K562 (cell line): ENCODE data around the gene NAE1. TPM values are rescaled to one million over a fixed set of nuclear protein-coding genes. Genes with fewer than 3 reads are reported as not detected.

Experiments used
- BCOR ChIP-seq: fragments of 450-650 bp; IDR thresholded peaks from 2 replicates; pipeline ENCODE4 v1.6.1; 2016
- CC2D1A ChIP-seq: fragments of 450-650 bp; IDR thresholded peaks from 2 replicates; pipeline ENCODE4 v1.6.1; 2017; ENCODE audit warnings: mild to moderate bottlenecking
- HMG20A ChIP-seq: fragments of 450-650 bp; formaldehyde crosslinking; conservative IDR thresholded peaks from 2 replicates; pipeline ENCODE4 v1.4.0; 2020; ENCODE audit warnings: mild to moderate bottlenecking, mixed read lengths
- HNRNPL ChIP-seq: fragments of 200-400 bp; formaldehyde crosslinking; IDR thresholded peaks from 2 replicates; pipeline ENCODE4 v1.6.1; 2017; ENCODE audit warnings: low read depth, mild to moderate bottlenecking, low read length
- MBD2 ChIP-seq: sonication (generic); IDR thresholded peaks from 2 replicates; pipeline ENCODE4 v1.6.1; 2016; ENCODE audit warnings: low read depth, borderline replicate concordance
- MEF2A ChIP-seq: IDR thresholded peaks from 2 replicates; pipeline ENCODE4 v1.6.1; 2011; ENCODE audit warnings: low read depth, mild to moderate bottlenecking, low read length, moderate library complexity; ENCODE audit not compliant: control insufficient read depth
- NFE2 ChIP-seq: IDR thresholded peaks from 2 replicates; pipeline ENCODE4 v1.6.1; 2014; ENCODE audit warnings: antibody characterized with exemption, low read depth
- PHF20 ChIP-seq: fragments of 450-650 bp; IDR thresholded peaks from 2 replicates; pipeline ENCODE4 v1.6.1; 2018; ENCODE audit not compliant: partially characterized antibody
- PHF21A ChIP-seq: fragments of 450-650 bp; IDR thresholded peaks from 2 replicates; pipeline ENCODE4 v1.6.1; 2017; ENCODE audit warnings: low read depth, borderline replicate concordance
- POLR2G ChIP-seq: fragments of 200-400 bp; formaldehyde crosslinking; IDR thresholded peaks from 2 replicates; pipeline ENCODE4 v1.6.1; 2017; ENCODE audit warnings: low read depth, mild to moderate bottlenecking, antibody characterized with exemption, low read length, moderate library complexity
- RBM39 ChIP-seq: fragments of 200-400 bp; formaldehyde crosslinking; optimal IDR thresholded peaks from 2 replicates; pipeline ENCODE3; 2018; ENCODE audit warnings: low read depth, low read length
- SIX5 ChIP-seq, 2 experiments: IDR thresholded peaks; 2 replicates each; pipeline ENCODE4 v1.6.1; 2011; ENCODE audit warnings: low read length in 2 of 2, borderline replicate concordance in 1 of 2, low read depth in 1 of 2, mild to moderate bottlenecking in 1 of 2, moderate library complexity in 1 of 2; ENCODE audit not compliant: insufficient read depth in 1 of 2
- SP2 ChIP-seq: IDR thresholded peaks from 2 replicates; pipeline ENCODE4 v1.6.1; 2011; ENCODE audit warnings: mild to moderate bottlenecking, low read depth, low read length, moderate library complexity; ENCODE audit not compliant: poor library complexity, severe bottlenecking; ENCODE audit errors: extremely low read depth
- STAG1 ChIP-seq: sonication (generic); formaldehyde crosslinking; IDR thresholded peaks from 2 replicates; pipeline ENCODE4 v1.5.0; 2020; ENCODE audit warnings: missing genetic modification reagents, borderline replicate concordance
- THRA ChIP-seq: fragments of 450-650 bp; IDR thresholded peaks from 2 replicates; pipeline ENCODE4 v1.6.1; 2017; ENCODE audit warnings: mild to moderate bottlenecking, moderate library complexity
- TSC22D4 ChIP-seq: fragments of 450-650 bp; IDR thresholded peaks from 2 replicates; pipeline ENCODE4 v1.6.1; 2016; ENCODE audit warnings: missing genetic modification characterization, missing biosample characterization, control low read depth
- YY1 ChIP-seq, 3 experiments: IDR thresholded peaks; 2 replicates each; pipeline ENCODE4 v1.6.1; 2011; ENCODE audit warnings: low read length in 2 of 3, mild to moderate bottlenecking in 2 of 3, moderate library complexity in 2 of 3, borderline replicate concordance in 1 of 3, control low read depth in 1 of 3, low read depth in 1 of 3; ENCODE audit not compliant: insufficient read depth in 3 of 3, insufficient replicate concordance in 2 of 3, control insufficient read depth in 1 of 3, insufficient read length in 1 of 3; ENCODE audit errors: extremely low read depth in 1 of 3
- ZBTB17 ChIP-seq: fragments of 450-650 bp; formaldehyde crosslinking; IDR thresholded peaks from 2 replicates; pipeline ENCODE4 v1.4.0; 2020; ENCODE audit warnings: mild to moderate bottlenecking
- ZFP1 ChIP-seq: fragments of 450-650 bp; formaldehyde crosslinking; IDR thresholded peaks from 2 replicates; pipeline ENCODE4 v1.4.0; 2020; ENCODE audit warnings: mild to moderate bottlenecking, mixed read lengths
- ZNF518B ChIP-seq: fragments of 250-450 bp; sonication (Bioruptor Pico); IDR thresholded peaks from 2 replicates; pipeline ENCODE4 v1.5.0; 2021; ENCODE audit warnings: mild to moderate bottlenecking, moderate library complexity
- polyA plus RNA-seq, 8 experiments: library from polyadenylated mRNA; depleted of rRNA in 4 of 8; stranded (reverse) in 5 of 8; unstranded in 3 of 8; fragments of >200 nt; fragmentation: Nextera tagmentation in 2 of 8; fragmentation: Illumina TruSeq in 1 of 8; extraction: Ambion mirVana in 2 of 8; extraction: Trizol in 1 of 8; gene quantifications; 2 replicates each; pipeline versions ENCODE4 v1.2.1 to v1.2.3, GENCODE V29; 2011 to 2014; ENCODE audit warnings: inconsistent platforms in 1 of 8, missing spikeins in 1 of 8
- total RNA-seq, 7 experiments: library from RNA; depleted of rRNA in 6 of 7; stranded (reverse); fragments of >200 nt in 6 of 7; fragmentation: Illumina TruSeq in 2 of 7; extraction: Trizol in 2 of 7; gene quantifications; 2 replicates each; pipeline versions ENCODE4 v1.2.1 to v1.2.3, GENCODE V29; 2011 to 2021; ENCODE audit warnings: low replicate concordance in 1 of 7
- TF ChIP-seq, protein P1 (sequence below): fragments of 450-650 bp; IDR thresholded peaks from 2 replicates; pipeline ENCODE4 v1.6.1; 2017; ENCODE audit warnings: antibody characterized with exemption

NAE1 gene
- total and polyA plus RNA-seq, 9 of the 15 experiments (the other 6 are each of a cell fraction or from before 2014, with no cell fraction given): 165 to 294 (median 230) TPM

DNA sequence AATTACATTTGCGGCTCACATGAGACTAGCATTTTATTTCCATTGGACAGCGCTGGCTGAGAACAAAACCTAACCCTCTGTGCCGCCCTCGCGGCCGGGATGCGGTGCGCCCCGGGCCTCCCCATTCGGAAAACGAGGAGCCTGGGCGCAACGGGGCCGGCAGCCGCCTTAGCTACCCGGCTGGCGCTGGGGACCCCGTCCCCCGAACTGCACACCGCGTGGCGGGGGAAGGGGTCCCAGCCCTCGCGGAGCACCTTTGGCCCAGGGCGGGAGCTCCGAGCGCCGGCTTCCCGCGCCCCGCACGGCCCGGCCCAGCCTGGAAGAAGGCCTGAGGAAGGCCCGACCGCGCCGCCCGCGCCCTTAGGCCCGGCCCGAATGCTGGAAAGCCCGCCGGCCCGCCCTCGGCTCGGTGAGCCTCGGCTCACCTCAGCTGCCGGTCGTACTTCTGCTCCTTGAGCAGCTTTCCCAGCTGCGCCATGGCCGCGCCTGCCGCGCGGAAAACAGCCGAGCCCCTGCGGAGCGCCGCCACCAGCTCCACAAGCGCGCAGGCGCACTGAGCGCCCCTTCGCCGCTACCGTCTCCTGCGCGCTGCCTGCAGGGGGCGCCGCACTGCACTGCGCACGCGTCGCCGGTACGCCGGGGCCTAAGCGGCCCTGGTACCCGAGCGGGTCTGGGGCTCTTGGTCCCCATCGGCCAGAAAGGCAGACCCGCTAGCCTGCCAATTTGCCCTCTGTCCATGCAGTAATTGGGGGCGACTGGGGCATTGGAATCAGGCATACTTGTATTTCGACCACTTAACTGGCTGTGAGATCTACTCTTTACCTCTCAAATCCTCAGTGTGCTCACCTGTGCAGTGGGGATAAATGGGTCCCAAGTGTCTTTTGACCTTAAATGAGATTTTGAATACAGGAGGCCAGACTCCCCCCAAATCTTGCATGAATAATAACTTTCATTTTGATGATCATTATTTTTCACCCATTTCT is at the start of gene NAE1 (continued):
- no peak for TF ChIP-seq THRA
- no peak for TF ChIP-seq CC2D1A
- TF ChIP-seq SP2: no peak
- TF ChIP-seq BCOR: peak; percentile 100
- TF ChIP-seq ZBTB17: no peak
- no peak for TF ChIP-seq TSC22D4 (tag)
- no peak for TF ChIP-seq HNRNPL
- TF ChIP-seq MBD2: no peak
- no peak for TF ChIP-seq SIX5 (IDR thresholded peaks at IDR 0.05; ENCODE audit: borderline replicate concordance in 1 of 2, insufficient read depth in 1 of 2, low read depth in 1 of 2, low read length in 2 of 2)
- peak; percentile 33; the same call in 1 of the 2 replicates for TF ChIP-seq PHF21A
- no peak for TF ChIP-seq HMG20A (CRISPR knock-in tag)
- TF ChIP-seq STAG1 (CRISPR knock-in tag): no peak
- no peak for TF ChIP-seq NFE2
- no peak for TF ChIP-seq MEF2A
- no peak for TF ChIP-seq ZNF518B (CRISPR knock-in tag)
- TF ChIP-seq ZFP1 (CRISPR knock-in tag): no peak
- TF ChIP-seq YY1 (IDR thresholded peaks at IDR 0.05; ENCODE audit: borderline replicate concordance in 1 of 3, control insufficient read depth in 1 of 3, extremely low read depth in 1 of 3, insufficient read depth in 3 of 3, insufficient read length in 1 of 3, insufficient replicate concordance in 2 of 3, low read depth in 1 of 3, low read length in 2 of 3): peak; percentile 63 to 91 (median 86)
- no peak for TF ChIP-seq RBM39
- TF ChIP-seq, protein P1, sequence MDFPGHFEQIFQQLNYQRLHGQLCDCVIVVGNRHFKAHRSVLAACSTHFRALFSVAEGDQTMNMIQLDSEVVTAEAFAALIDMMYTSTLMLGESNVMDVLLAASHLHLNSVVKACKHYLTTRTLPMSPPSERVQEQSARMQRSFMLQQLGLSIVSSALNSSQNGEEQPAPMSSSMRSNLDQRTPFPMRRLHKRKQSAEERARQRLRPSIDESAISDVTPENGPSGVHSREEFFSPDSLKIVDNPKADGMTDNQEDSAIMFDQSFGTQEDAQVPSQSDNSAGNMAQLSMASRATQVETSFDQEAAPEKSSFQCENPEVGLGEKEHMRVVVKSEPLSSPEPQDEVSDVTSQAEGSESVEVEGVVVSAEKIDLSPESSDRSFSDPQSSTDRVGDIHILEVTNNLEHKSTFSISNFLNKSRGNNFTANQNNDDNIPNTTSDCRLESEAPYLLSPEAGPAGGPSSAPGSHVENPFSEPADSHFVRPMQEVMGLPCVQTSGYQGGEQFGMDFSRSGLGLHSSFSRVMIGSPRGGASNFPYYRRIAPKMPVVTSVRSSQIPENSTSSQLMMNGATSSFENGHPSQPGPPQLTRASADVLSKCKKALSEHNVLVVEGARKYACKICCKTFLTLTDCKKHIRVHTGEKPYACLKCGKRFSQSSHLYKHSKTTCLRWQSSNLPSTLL: no peak
- peak; percentile 98 for TF ChIP-seq POLR2G
- peak; percentile 70 for TF ChIP-seq PHF20
